SK-N-SH (cell line): ENCODE results near the gene SELENOK.

Experiments used
- JUND ChIP-seq: IDR thresholded peaks from 2 replicates; pipeline ENCODE4 v1.4.0; 2012
- MXI1 ChIP-seq: IDR thresholded peaks from 2 replicates; pipeline ENCODE4 v1.6.1; 2012; ENCODE audit warnings: mild to moderate bottlenecking, low read depth, low read length, improper control_type of control experiment
- NFIC ChIP-seq: IDR thresholded peaks from 2 replicates; pipeline ENCODE4 v1.4.0; 2012; ENCODE audit warnings: borderline replicate concordance
- NRF1 ChIP-seq: IDR thresholded peaks from 2 replicates; pipeline ENCODE4 v1.6.1; 2012; ENCODE audit warnings: low read depth, mild to moderate bottlenecking, low read length
- REST ChIP-seq: IDR thresholded peaks from 2 replicates; pipeline ENCODE4 v1.6.1; 2012; ENCODE audit warnings: mild to moderate bottlenecking, low read depth, low read length, moderate library complexity
- RXRA ChIP-seq: IDR thresholded peaks from 2 replicates; pipeline ENCODE4 v1.4.0; 2012; ENCODE audit warnings: low read depth, mild to moderate bottlenecking, borderline replicate concordance
- YY1 ChIP-seq: IDR thresholded peaks from 2 replicates; pipeline ENCODE4 v1.4.0; 2012; ENCODE audit warnings: low read depth, mild to moderate bottlenecking
- TF ChIP-seq, protein P1 (sequence below): fragments of 200-600 bp; sonication (generic); IDR thresholded peaks from 2 replicates; pipeline ENCODE4 v1.6.1; 2017; ENCODE audit warnings: antibody characterized with exemption, mild to moderate bottlenecking, moderate library complexity
- TF ChIP-seq, protein P2 (sequence below): fragments of 150-350 bp; IDR thresholded peaks from 2 replicates; pipeline ENCODE4 v1.6.1; 2017; ENCODE audit warnings: antibody characterized with exemption, low read length, low read depth, borderline replicate concordance
- TF ChIP-seq, protein P3 (sequence below): IDR thresholded peaks from 2 replicates; pipeline ENCODE4 v1.4.0; 2012; ENCODE audit warnings: low read depth, borderline replicate concordance

DNA sequence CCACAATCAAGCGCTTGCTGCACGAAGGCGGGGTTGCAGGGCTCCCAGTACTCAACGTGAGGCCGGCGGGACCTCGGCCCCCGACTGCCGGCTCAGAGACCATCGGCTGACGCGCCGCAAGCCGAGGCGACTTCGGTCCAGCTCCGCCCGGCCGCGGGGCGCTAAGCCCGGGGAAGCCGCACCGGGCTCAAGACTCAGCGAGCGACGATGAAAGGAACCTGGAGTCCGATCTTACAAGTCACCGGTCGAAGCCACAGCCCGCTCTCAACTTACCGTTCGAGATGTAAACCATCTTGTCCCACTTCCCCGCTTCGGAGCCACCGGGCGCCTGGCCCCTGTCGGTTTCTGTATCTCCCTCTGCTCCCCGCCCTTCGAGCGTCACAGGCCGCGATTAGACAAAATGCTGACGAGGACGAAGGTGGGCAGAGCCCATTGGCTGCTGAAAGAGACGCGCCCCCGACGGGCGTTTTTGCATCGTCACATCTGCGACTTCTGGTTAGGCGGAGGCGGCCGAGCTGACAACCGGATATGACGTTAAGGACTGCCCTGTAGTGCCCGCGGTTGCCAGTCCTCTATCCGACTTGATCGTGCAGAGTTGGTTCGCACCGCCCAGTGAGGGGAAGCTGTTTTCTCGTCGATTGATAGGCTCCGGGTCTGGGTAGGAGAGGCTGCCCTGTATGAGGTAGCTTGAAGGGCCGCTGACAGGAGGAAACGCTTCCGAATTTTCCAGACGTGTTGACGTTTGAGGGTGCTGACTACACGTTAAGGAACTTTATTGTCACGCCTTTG, at the start of gene SELENOK:
- TF ChIP-seq MXI1 (peak; percentile 90), NRF1 (no peak), REST (no peak), RXRA (no peak), JUND (no peak), YY1 (peak; percentile 77), NFIC (no peak)
- TF ChIP-seq, protein P1, sequence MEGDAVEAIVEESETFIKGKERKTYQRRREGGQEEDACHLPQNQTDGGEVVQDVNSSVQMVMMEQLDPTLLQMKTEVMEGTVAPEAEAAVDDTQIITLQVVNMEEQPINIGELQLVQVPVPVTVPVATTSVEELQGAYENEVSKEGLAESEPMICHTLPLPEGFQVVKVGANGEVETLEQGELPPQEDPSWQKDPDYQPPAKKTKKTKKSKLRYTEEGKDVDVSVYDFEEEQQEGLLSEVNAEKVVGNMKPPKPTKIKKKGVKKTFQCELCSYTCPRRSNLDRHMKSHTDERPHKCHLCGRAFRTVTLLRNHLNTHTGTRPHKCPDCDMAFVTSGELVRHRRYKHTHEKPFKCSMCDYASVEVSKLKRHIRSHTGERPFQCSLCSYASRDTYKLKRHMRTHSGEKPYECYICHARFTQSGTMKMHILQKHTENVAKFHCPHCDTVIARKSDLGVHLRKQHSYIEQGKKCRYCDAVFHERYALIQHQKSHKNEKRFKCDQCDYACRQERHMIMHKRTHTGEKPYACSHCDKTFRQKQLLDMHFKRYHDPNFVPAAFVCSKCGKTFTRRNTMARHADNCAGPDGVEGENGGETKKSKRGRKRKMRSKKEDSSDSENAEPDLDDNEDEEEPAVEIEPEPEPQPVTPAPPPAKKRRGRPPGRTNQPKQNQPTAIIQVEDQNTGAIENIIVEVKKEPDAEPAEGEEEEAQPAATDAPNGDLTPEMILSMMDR = no peak
- TF ChIP-seq, protein P2, sequence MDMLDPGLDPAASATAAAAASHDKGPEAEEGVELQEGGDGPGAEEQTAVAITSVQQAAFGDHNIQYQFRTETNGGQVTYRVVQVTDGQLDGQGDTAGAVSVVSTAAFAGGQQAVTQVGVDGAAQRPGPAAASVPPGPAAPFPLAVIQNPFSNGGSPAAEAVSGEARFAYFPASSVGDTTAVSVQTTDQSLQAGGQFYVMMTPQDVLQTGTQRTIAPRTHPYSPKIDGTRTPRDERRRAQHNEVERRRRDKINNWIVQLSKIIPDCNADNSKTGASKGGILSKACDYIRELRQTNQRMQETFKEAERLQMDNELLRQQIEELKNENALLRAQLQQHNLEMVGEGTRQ = no peak
- TF ChIP-seq, protein P3, sequence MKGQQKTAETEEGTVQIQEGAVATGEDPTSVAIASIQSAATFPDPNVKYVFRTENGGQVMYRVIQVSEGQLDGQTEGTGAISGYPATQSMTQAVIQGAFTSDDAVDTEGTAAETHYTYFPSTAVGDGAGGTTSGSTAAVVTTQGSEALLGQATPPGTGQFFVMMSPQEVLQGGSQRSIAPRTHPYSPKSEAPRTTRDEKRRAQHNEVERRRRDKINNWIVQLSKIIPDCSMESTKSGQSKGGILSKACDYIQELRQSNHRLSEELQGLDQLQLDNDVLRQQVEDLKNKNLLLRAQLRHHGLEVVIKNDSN = no peak
